ENCODE results near the gene GLOD4.
"Not testable (repeated sequence)": the region's sequence is repeated elsewhere in the genome, so short reads cannot be mapped to it uniquely, and the experiment has no call there.

DNA sequence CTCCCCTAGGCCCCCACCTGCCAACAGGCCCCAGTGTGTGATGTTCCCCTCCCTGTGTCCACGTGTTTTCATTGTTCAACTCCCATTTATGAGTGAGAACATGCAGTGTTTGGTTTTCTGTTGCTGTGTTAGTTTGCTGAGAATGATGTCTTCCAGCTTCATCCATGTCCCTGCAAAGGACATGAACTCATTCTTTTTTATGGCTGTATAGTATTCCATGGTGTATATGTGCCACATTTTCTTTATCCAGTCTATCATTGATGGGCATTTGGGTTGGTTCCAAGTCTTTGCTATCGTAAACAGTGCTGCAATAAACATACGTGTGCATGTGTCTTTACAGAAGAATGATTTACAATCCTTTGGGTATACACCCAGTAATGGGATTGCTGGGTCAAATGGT is 47.5 kb upstream of the GLOD4 start:
- not testable (repeated sequence) for TF ChIP-seq CTCF (IDR thresholded peaks at IDR 0.05; ENCODE audit: insufficient read depth, low read depth, low read length); EZH2 (IDR thresholded peaks at IDR 0.05; ENCODE audit: insufficient read depth, low read length)
